ENCODE measurements around the gene ANKRD33.

- TF ChIP-seq CTCF (conservative IDR thresholded peaks at IDR 0.05; ENCODE audit: low read depth, low read length), result no peak
- TF ChIP-seq EZH2 (IDR thresholded peaks at IDR 0.05; ENCODE audit: borderline replicate concordance, low read depth, low read length, poor library complexity, severe bottlenecking), result no peak
Measured at GRCh38 chr12:51864833-51865670, 22.9 kb upstream of the ANKRD33 start.

Data from A673 (cell line).